Osteoblast (primary cell): ENCODE results near the gene HS1BP3. TPM values are rescaled to one million over a fixed set of nuclear protein-coding genes. Genes with fewer than 3 reads are reported as not detected.

Experiments used
- DNase-seq: peaks from one replicate; pipeline ENCODE4 v3.0.0; 2011; ENCODE audit warnings: low spot score, mixed read lengths; ENCODE audit not compliant: insufficient read length; ENCODE audit errors: missing footprints
- H2AFZ ChIP-seq: 2 replicates; pipeline ENCODE4 v1.6.0; 2011; ENCODE audit warnings: mild to moderate bottlenecking, low read length
- H3K27ac ChIP-seq: 2 replicates; pipeline ENCODE4 v1.5.1; 2011; ENCODE audit warnings: mild to moderate bottlenecking, low read depth, low read length, moderate library complexity
- H3K27me3 ChIP-seq: 2 replicates; pipeline ENCODE4 v1.6.0; 2012; ENCODE audit warnings: mild to moderate bottlenecking, control low read depth, inconsistent platforms, low read length, moderate library complexity; ENCODE audit not compliant: insufficient read depth
- H3K36me3 ChIP-seq: 2 replicates; pipeline ENCODE4 v1.5.1; 2011; ENCODE audit warnings: mild to moderate bottlenecking, low read length, control low read depth, moderate library complexity; ENCODE audit not compliant: insufficient read depth
- H3K4me1 ChIP-seq: 2 replicates; pipeline ENCODE4 v1.5.1; 2011; ENCODE audit warnings: mild to moderate bottlenecking, low read length, control low read depth, moderate library complexity; ENCODE audit not compliant: insufficient read depth
- H3K4me2 ChIP-seq: 2 replicates; pipeline ENCODE4 v1.6.0; 2011; ENCODE audit warnings: mild to moderate bottlenecking, low read length; ENCODE audit not compliant: insufficient read depth
- H3K4me3 ChIP-seq: fragments of 200-600 bp; sonication (generic); 3 replicates; pipeline ENCODE4 v1.5.1; 2012; ENCODE audit warnings: mild to moderate bottlenecking, low read length, inconsistent platforms; ENCODE audit not compliant: insufficient read depth
- H3K79me2 ChIP-seq: 2 replicates; pipeline ENCODE4 v1.6.0; 2012; ENCODE audit warnings: mild to moderate bottlenecking, low read length, control low read depth, inconsistent platforms; ENCODE audit not compliant: insufficient read depth
- H3K9me3 ChIP-seq: 2 replicates; pipeline ENCODE4 v1.5.1; 2011; ENCODE audit warnings: low read depth, low read length, control low read depth
- H4K20me1 ChIP-seq: 2 replicates; pipeline ENCODE4 v1.6.0; 2012; ENCODE audit warnings: mild to moderate bottlenecking, low read length, control low read depth; ENCODE audit not compliant: insufficient read depth
- total RNA-seq: library from RNA; depleted of rRNA; stranded (reverse); fragments of >200 nt; gene quantifications from 2 replicates; pipeline ENCODE4 v1.2.3, GENCODE V29; 2012
- TF ChIP-seq, protein P1 (sequence below): IDR thresholded peaks from 2 replicates; pipeline ENCODE4 v1.5.1; 2011; ENCODE audit warnings: mild to moderate bottlenecking, low read depth, low read length, moderate library complexity; ENCODE audit errors: extremely low read depth

Gene HS1BP3
- total RNA-seq, 1 donor, result 47.8 TPM

- peaks cover 3% of the 10 kb centered on the region for H3K36me3 ChIP-seq
- no peak for DNase-seq
- no peaks in the 10 kb centered on the region for H3K27me3 ChIP-seq
- H4K20me1 ChIP-seq, result no peaks in the 10 kb centered on the region
- no peaks in the 10 kb centered on the region for H3K9me3 ChIP-seq
- H3K27ac ChIP-seq, result no peak overlapping the region
- H3K4me3 ChIP-seq, result no peak overlapping the region
- no peak overlapping the region for H2AFZ ChIP-seq
- H3K4me1 ChIP-seq, result no peaks in the 10 kb centered on the region
- no peak overlapping the region for H3K4me2 ChIP-seq
- TF ChIP-seq, protein P1, sequence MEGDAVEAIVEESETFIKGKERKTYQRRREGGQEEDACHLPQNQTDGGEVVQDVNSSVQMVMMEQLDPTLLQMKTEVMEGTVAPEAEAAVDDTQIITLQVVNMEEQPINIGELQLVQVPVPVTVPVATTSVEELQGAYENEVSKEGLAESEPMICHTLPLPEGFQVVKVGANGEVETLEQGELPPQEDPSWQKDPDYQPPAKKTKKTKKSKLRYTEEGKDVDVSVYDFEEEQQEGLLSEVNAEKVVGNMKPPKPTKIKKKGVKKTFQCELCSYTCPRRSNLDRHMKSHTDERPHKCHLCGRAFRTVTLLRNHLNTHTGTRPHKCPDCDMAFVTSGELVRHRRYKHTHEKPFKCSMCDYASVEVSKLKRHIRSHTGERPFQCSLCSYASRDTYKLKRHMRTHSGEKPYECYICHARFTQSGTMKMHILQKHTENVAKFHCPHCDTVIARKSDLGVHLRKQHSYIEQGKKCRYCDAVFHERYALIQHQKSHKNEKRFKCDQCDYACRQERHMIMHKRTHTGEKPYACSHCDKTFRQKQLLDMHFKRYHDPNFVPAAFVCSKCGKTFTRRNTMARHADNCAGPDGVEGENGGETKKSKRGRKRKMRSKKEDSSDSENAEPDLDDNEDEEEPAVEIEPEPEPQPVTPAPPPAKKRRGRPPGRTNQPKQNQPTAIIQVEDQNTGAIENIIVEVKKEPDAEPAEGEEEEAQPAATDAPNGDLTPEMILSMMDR, result peak; percentile 70
- H3K79me2 ChIP-seq, result no peaks in the 10 kb centered on the region
Measured at GRCh38 chr2:20682167-20682920, 31.4 kb upstream of the HS1BP3 start.

- H3K27ac ChIP-seq, result no peak overlapping the region
- no peak for DNase-seq
Measured at GRCh38 chr2:20680744-20681375, 30.0 kb upstream of the HS1BP3 start.

GRCh38 chr2:20678780-20679179 lies 27.9 kb upstream of the HS1BP3 start:
- TF ChIP-seq, protein P1, result no peak
- H3K27ac ChIP-seq, result no peak overlapping the region
- DNase-seq, result no peak
- H3K4me3 ChIP-seq, result no peak overlapping the region
- H4K20me1 ChIP-seq, result no peaks in the 10 kb centered on the region
- H2AFZ ChIP-seq, result no peak overlapping the region
- no peak overlapping the region for H3K4me2 ChIP-seq
- peaks cover 11% of the 10 kb centered on the region for H3K4me1 ChIP-seq
- H3K27me3 ChIP-seq, result peaks cover 2% of the 10 kb centered on the region
- H3K79me2 ChIP-seq, result no peaks in the 10 kb centered on the region
- H3K9me3 ChIP-seq, result no peaks in the 10 kb centered on the region
- H3K36me3 ChIP-seq, result no peaks in the 10 kb centered on the region

More at GRCh38 chr2:20680744-20681375, 30.0 kb upstream of the HS1BP3 start:
- H3K27me3 ChIP-seq, result no peaks in the 10 kb centered on the region
- H4K20me1 ChIP-seq, result no peaks in the 10 kb centered on the region
- TF ChIP-seq, protein P1, result no peak
- no peaks in the 10 kb centered on the region for H3K9me3 ChIP-seq
- H3K79me2 ChIP-seq, result no peaks in the 10 kb centered on the region
- H2AFZ ChIP-seq, result no peak overlapping the region
- H3K4me1 ChIP-seq, result no peaks in the 10 kb centered on the region
- no peak overlapping the region for H3K4me3 ChIP-seq
- no peak overlapping the region for H3K4me2 ChIP-seq
- H3K36me3 ChIP-seq, result peaks cover 3% of the 10 kb centered on the region

DNA sequence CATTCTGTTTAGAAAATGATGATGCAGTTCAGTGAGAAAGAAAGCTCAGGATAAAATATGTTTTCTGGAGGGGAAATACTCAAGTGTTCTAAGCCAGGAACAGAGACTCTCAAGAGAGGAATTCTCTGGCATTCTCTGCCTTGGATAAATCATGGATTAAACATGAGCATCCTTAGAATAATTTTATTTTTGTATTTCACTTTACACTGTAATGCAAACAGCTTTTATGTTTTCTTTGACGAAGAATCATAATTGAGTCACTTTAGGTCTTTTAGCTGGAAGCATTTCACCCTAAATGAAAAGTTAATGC lies 27.1 kb upstream of the HS1BP3 start:
- Histone ChIP-seq H2AFZ (no peak overlapping the region), H3K27ac (no peak overlapping the region), H3K4me2 (no peak overlapping the region), H3K4me1 (peaks cover 11% of the 10 kb centered on the region), H3K36me3 (no peaks in the 10 kb centered on the region), H3K9me3 (no peaks in the 10 kb centered on the region), H3K27me3 (peaks cover 10% of the 10 kb centered on the region), H4K20me1 (no peaks in the 10 kb centered on the region), H3K79me2 (no peaks in the 10 kb centered on the region), H3K4me3 (no peak overlapping the region)
- TF ChIP-seq, protein P1, result no peak
- DNase-seq, result no peak
